Nucleus accumbens (tissue), 56 donors: Measurements from ENCODE around the gene ZNF212.
"Not testable (repeated sequence)": the region's sequence is repeated elsewhere in the genome, so short reads cannot be mapped to it uniquely, and the experiment has no call there.

ENCODE experiments used
- DNase-seq, 56 donors: peaks; one replicate each; lab custom pipeline; 2025; lab: John Stamatoyannopoulos, UW

Gene ZNF212

DNA sequence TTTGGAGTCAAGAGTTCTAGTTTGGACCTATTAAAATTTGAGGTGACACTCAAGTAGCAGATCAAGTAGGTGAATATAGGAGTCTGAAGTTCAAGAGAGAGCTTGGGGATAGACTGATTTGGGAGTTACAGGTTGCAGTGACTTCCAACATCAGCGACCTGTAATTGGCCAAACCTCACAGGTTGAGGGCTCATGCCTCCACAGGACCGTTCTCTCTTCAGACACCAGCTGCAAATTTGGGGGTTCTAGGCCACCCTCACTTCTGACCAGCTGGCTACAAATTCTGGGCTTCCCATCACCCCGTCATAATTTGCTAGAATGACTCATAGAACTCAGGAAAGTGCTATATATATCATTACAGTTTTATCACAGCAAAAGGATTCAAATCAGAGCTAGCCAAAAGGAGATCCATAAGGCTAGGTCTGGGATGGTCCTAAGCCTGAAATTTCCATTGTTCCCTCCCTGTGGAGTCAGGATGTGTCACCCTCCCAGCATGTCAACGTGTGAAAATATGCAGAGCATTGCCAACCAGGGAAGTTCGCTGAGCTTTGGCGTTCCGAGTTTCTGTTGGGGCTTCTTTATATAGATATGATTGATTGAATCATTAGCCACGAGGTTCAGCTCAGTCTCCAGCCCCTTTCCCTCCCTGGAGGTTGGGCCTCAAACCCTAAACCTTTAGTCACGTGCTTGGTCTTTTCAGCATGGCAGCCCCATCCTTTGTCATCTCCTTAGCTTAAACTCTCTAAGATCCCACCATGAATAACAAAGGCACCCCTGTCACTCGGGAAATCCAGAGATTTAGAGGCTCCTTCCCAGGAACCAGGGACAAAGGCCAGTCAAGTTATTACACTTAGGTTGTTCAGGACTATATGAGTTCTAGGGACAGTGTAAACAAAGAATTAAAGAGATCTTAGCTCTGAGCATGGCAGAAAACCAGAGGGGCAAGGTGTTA, 20.7 kb upstream of the ZNF212 start:
- DNase-seq, result no peak

DNA sequence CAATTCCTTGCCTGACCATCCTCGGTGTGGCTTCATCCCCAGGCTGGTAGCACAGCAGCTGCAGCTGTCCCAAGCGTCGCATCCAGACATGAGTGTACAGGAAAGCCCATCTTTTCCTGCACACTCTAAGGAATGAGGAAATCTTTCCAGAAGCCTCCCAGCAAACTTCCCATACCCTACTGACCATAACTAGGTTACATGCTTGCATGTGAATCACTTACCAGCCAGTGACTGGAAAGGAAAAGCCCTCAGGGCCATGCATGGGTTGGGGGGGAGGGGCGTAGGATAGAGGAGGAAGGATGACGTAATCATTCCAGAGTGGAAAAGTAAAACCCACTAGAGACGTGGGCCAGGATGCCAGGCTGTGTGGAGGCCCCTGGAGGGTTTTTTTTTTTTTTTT, 18.9 kb upstream of the ZNF212 start:
- DNase-seq, result no peak

DNA sequence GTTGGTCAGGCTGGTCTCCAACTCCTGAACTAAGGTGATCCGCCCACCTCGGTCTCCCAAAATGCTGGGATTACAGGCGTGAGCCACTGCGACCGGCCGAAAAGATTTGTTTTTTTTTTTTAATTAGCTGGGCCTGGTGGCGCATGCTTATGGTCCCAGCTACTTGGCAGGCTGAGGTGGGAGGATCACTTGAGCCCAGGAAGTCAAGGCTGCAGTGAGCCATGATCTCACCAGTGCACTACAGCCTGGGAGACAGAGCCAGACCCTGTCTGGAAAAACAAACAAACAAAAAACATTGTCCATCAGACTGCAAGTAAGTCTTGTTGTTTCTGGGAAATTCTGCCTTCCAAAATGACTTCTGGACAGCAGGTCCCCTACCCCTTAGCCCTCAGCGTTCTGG, 16.3 kb upstream of the ZNF212 start:
- peak in 2 of 56 donors; percentile 4 to 6 for DNase-seq

DNA sequence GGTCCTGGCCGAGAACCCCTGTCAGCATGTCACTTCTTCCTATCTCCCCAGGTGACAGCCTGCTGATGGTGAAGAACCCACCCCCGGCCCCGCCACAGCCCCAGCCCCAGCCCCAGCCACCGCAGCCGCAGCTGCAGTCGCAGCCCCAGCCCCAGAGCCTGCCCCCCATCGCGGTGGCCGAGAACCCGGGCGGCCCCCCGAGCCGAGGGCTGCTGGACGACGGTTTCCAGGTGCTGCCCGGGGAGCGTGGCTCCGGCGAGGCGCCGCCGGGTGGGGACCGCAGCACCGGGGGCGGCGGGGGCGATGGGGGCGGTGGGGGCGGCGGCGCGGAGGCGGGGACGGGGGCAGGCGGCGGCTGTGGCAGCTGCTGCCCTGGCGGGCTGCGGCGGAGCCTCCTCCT, 15.7 kb upstream of the ZNF212 start:
- DNase-seq, result no peak

DNA sequence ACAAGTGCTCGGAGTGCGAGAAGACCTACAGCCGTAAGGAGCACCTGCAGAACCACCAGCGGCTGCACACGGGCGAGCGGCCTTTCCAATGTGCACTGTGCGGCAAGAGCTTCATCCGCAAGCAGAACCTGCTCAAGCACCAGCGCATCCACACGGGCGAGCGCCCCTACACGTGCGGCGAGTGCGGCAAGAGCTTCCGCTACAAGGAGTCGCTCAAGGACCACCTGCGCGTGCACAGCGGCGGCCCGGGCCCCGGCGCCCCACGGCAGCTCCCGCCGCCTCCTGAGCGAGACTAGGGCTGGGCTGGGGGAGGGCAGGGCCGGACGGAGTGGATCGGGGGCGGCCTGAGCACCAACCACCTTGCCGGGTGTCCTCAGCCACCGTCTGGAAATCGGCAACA, 15.1 kb upstream of the ZNF212 start:
- DNase-seq, result no peak

DNA sequence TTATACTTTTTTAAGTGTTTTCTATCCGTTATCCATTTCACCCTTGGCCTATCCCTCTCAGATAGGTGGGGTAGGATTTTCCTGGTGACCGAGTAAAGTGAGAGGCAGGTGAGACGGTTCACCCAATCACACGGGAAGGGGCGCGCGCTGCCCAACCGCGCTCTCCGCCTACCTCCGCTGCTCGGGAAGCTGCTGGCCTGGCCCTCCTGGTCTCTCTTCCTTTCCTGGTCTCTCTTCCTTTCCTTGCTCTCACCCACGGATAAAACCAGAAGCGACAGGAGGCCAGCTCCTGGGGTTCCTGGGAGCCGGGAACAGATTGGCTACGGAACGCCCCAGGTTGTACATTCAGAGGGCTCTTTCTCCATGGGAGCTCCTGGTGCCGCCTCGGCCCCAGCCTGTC, 14.3 kb upstream of the ZNF212 start:
- no peak for DNase-seq

DNA sequence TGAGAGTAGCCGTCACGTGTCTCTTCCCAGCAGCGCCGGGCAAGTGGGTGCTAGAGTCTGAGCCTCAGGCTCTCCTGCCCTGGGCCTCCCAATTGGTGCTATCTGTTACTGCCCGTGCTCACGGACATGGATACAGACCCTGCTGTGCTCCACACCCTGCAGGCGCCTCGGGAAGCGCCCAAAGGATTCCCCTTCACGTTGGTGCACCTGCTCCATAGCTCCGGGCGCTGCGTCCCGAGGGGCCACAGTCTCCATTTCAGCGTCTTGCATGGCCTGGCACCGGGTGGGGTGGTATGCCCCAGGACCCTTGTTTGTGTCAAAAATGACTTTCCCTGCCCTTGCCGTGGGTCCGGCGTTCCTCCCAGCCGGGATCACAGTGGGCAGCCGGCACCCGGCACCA, 13.8 kb upstream of the ZNF212 start:
- no peak for DNase-seq

DNA sequence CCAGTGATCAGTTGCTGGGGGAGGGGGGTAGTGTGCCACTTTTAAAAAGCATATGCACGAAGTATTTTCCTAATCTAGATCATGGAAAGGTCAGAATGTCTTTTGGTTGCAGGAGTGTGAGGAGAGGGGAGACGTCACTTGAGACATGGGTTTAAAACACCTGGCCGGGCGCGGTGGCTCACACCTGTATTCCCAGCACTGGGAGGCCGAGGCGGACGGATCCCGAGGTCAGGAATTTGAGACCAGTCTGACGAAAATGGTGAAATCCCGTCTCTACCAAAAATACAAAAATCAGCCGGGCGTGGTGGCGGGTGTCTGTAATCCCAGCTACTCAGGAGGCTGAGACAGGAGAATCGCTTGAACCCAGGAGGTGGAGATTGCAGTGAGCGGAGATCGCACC, 13.1 kb upstream of the ZNF212 start:
- DNase-seq, result not testable (repeated sequence)

DNA sequence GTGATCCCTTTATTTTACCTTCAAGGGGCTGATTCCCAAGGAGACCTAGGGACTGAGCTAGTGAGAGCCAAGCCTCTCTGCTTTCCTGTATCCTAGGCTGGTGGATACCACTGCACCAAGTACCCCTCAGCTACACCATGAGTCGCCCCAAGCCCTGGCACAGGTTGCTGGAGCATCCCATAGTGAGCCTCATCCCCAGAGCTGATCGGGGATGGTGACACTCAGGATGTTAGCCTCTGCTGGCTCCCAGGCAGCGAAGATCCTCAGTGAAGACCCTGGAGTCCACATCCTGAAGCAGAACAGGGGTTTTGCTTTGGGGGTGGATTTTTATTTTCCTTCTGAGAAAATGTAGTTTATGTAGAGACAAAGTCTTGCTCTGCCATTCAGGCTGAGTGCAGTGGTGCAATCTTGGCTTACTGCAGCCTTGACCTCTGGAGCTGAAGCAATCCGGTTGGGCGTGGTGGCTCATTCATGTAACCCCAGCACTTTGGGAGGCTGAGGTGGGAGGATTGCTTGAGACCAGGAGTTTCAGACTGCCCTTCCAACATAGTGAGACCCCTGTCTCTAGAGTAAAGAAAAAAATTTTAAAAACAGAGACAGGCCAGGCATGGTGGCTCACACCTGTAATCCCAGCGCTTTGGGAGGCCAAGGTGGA, 12.5 kb upstream of the ZNF212 start:
- DNase-seq, result no peak

DNA sequence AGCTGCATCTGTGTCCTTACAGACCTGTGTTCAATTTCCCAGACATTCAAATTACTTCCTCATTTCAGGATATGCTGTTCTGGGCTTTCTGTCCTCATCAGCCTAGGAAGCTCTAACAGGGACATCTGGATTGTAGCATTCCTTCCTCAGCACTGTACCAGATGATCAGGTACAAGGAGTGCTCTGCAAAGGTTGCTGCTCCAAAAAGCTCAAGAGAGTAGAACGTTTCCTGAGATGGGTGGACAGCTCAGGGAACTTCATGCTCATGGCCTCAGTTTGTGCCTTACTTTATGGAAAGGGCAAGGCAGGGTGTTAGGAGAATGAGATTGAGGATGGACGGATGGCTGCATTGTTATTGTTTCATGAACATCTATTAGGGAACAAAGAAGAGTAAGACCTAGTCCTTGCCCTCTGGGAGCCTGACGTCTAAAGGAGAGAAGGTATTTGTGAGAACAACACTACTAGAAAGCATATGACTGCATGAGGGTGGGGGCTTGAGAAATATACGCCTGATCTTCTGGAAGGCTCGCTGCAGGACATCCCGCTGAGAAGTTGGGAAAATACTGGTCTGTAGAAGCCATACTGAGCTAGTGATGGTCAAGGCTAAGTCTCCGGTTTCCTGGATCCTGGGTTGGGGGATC, 10.5 kb upstream of the ZNF212 start:
- DNase-seq, result no peak

DNA sequence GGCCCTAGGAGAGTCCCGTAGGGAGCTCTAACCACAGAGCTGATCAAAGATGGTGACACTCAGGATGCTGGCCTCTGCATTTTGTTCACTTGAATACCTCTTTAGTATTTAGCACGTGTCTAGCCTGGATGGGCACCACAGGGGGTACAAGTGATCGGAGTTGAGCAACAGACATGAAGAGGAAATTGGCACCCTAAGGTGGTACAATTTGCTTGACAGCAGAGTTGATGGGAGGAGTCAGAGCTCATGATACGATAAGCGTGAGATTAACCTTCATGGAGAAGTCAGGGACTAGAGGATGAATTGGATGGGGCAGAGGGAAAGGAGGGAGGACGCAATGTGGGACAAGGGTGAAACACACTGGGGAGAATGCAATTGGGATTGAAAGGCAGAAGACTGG, 9.9 kb upstream of the ZNF212 start:
- no peak for DNase-seq

DNA sequence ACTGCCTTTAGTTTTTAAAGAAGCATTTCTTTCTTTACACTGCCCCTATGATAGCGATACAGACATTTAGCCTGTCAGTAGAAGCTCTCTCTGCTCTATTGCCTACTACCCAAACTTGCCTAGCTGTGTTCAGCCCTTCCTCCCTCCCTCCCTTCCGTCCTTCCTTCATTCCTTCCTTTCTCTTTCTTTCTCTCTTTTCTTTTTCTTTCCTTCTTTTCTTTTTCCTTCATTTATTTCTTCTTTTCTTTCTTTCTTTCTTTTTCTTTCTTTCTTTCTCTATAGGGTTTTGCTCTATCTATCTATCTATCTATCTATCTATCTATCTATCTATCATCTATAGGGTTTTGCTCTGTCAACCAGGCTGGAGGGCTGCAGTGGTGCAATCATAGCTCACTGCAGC, 7.1 kb upstream of the ZNF212 start:
- no peak for DNase-seq

DNA sequence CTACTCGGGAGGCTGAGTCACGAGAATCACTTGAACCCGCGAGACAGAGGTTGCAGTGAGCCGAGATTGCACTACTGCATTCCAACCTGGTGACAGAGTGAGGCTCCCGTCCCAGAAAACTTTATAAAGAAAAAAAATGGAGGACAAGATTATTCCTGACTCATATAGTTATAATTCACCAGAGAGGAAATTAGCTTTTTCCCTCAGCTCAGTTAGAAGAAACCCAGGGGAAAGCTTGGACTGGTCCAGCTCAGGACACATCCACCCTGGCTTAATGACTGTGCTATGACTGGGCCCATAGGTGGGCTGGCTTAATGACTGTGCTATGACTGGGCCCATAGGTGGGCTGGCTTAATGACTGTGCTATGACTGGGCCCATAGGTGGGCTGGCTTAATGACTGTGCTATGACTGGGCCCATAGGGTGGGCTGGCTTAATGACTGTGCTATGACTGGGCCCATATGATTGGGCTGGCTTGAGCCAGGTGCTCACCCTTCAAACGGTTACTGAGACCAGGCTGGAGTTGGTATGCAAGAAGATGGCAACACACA, 5.7 kb upstream of the ZNF212 start:
- DNase-seq, result not testable (repeated sequence)

DNA sequence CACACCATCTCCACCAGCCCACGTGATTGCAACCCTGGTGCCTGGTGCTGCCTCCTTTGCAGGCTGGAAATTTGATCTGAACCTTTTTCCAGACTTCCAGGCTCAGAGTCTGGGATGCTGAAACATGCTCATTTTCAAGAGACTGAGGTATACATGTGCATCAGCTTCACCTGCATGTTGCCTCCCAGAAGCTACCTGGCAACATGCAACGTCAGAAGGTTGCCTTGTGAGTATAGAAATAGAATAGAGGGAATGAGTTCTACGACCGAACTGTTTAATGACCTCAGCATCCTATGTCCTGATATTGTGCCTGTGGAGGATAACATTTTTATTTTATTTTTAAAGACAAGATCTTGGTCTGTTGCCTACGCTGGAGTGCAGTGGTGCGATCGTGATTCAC, 1.9 kb upstream of the ZNF212 start:
- DNase-seq, result no peak

DNA sequence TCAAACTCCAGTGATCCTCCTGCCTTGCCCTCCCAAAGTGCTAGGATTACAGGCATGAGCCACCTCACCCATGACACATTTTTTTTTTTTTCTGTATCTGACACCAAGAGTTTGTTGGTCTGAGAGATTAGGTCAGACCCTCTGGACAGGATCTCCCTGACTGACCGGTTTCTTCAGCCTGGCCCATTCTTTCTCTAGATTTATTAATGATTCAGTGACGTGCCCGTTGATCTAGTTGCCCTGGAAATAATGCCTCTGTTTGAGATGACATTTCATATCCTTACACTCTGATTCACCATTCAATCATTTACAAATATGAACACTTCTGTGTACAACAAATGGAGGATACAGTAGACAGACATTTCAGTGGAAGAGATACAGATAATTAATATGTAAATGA, 1.4 kb upstream of the ZNF212 start:
- no peak for DNase-seq

DNA sequence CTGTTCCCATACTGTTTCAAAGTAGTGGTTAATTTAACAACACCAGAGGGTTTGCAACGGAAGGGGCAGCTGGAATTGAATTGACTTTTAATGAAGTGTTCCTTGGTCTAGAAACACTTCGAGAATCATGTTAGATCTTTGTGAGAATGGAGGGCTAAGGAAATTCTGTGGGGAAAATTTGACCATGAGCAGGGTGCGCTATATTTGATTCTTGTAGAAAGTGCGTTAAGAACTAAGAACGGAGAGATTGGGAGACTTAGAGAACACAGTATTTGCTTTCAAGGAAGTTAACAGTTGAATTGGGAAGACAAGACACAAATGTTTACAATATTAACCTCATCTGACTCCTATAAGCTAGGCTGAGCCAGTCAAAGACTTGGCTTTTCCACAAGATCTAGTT, 1.2 kb downstream of the ZNF212 start:
- no peak for DNase-seq

DNA sequence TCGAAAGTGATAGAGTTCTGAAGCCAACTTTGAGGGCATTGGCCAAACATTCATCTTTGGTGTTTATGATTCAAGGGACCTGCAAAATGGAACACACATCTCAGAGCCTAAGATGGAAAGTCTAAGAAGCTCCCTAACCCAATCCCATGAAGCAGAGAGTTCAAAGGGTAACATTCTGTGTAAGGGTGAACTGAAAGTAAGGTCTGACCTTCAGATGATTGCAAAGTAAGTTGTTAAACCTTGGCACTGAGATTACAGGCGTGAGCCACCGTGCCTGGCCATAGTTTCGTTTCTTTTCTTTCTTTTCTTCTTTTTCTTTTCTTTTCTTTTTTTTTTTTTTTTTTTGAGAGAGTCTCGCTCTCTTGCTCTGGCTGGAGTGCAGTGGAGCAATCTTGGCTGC, 2.2 kb downstream of the ZNF212 start:
- no peak for DNase-seq

DNA sequence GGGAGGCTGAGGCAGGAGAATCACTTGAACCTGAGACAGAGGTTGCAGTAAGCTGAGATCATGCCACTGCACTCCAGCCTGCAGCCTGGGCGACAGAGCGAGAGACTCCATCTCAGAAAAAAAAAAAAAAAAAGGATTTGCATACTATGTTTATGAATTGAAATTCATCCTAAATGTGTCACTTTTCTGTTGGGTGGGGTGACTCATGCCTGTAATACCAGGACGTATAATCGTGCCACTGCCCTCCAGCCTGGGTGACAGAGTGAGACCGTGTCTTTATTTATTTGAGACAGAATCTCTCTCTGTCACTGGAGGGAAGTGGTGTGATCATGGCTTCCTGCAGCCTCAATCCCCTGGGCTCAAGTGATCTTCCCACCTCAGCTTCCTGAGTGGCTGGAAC, 5.8 kb downstream of the ZNF212 start:
- no peak for DNase-seq

DNA sequence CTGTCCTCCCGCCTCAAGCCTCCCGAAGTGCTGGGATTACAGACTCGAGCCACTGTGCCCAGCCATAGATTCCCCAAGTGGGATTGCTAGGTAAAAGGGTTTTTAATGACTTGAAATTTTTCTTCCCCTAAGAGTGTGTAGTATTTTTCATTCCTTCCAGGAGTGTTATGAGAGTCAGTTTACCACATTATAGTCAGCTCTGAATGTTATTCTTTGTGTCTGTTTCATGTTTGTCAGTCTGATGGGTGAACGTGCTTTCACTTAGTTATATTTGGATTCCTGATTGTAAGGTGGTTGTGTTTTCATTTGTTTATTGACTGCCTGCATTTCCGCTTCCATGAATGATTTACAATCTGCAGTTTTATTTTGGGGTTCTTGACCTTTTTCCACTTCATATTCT, 6.3 kb downstream of the ZNF212 start:
- DNase-seq, result no peak

DNA sequence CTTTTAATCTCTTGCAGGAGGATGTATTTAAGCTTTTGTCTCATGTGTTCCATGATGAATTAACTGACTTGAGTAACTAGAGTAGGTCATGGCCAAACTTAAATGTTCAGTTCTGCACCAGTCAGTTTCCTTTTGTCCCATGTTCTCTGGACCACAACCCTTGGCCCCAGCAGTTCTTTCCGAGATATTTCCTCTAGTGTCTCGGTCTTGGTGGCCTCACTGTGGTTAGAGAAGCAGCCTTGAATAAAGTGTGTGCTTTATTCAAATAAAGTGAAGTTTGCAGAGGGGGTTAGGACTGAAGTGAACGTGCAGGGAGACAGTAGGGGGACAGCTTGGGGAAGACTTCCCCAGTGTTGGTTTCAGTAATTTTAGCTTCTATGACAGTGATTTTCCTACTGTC, 9.3 kb downstream of the ZNF212 start:
- DNase-seq, result no peak

DNA sequence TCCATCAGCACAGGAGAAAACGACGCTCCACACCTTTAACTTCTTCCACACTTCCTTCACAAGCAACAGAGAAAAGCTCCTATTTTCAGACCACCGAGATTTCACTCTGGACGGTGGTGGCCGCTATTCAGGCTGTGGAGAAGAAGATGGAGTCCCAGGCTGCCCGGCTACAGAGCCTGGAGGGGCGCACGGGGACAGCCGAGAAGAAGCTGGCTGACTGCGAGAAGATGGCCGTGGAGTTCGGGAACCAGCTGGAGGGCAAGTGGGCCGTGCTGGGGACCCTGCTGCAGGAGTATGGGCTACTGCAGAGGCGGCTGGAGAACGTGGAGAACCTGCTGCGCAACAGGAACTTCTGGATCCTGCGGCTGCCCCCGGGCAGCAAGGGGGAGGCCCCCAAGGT, 10.7 kb downstream of the ZNF212 start:
- DNase-seq, result not testable (repeated sequence)
